Kidney (tissue), 14 donors: ENCODE measurements around the gene GAMT. TPM values are rescaled to one million over a fixed set of nuclear protein-coding genes. Genes with fewer than 3 reads are reported as not detected.

Experiments
- DNase-seq, 5 donors: peaks; one replicate each; pipeline ENCODE4 v3.0.0-alpha.2; 2013 to 2020
- FAIRE-seq: peaks from 2 replicates; lab custom pipeline; 2012; peaks lifted over from hg19 to GRCh38; lab: Jason Lieb, UNC
- H3K27ac ChIP-seq, 2 donors: one replicate each; pipeline ENCODE4 v1.7.0; 2013; ENCODE audit warnings: low read depth in 2 of 2, low read length in 2 of 2, inconsistent platforms in 1 of 2
- H3K27me3 ChIP-seq: one replicate; pipeline ENCODE4 v1.7.1; 2013; ENCODE audit warnings: low read length, inconsistent platforms; ENCODE audit not compliant: control insufficient read depth, insufficient read depth
- H3K36me3 ChIP-seq, 3 donors: one replicate each; pipeline versions ENCODE4 v1.7.0 to v1.7.1; 2013; ENCODE audit warnings: low read length in 3 of 3, control low read depth in 1 of 3, inconsistent platforms in 1 of 3; ENCODE audit not compliant: insufficient read depth in 3 of 3, control insufficient read depth in 2 of 3
- H3K4me1 ChIP-seq, 3 donors: one replicate each; pipeline versions ENCODE4 v1.7.0 to v1.7.1; 2013; ENCODE audit warnings: low read length in 3 of 3, inconsistent platforms in 1 of 3, low read depth in 1 of 3; ENCODE audit not compliant: control insufficient read depth in 2 of 3, insufficient read depth in 2 of 3
- H3K4me3 ChIP-seq, 3 donors: one replicate each; pipeline versions ENCODE4 v1.7.0 to v1.8.1; 2013; ENCODE audit warnings: low read length in 3 of 3, control low read depth in 1 of 3, inconsistent platforms in 1 of 3
- H3K9ac ChIP-seq, 3 donors: one replicate each; pipeline versions ENCODE4 v1.7.0 to v1.7.1; 2013; ENCODE audit warnings: low read length in 3 of 3, control low read depth in 1 of 3, inconsistent platforms in 1 of 3
- H3K9me3 ChIP-seq, 3 donors: one replicate each; pipeline versions ENCODE4 v1.7.0 to v1.7.1; 2013; ENCODE audit warnings: low read length in 3 of 3, control low read depth in 1 of 3, inconsistent platforms in 1 of 3; ENCODE audit not compliant: control insufficient read depth in 2 of 3, insufficient read depth in 1 of 3
- CTCF ChIP-seq: IDR thresholded peaks from 3 replicates; pipeline ENCODE4 v1.5.1; 2012; ENCODE audit warnings: mild to moderate bottlenecking, moderate library complexity, borderline replicate concordance; ENCODE audit not compliant: insufficient read depth; ENCODE audit errors: extremely low read depth
- intact Hi-C: fragments of 100-400 bp; cut with DNase I; formaldehyde crosslinking; loops from one replicate; pipeline ENCODE4 v1.11.1; 2022
- polyA plus RNA-seq: library from polyadenylated mRNA; stranded (reverse); fragments of 350-450 nt; fragmentation: Illumina TruSeq; extraction: RNeasy Lipid Tissue Mini Kit (QIAGEN cat#74804); gene quantifications from one replicate; pipeline ENCODE4 v1.2.3, GENCODE V29; 2014; ENCODE audit warnings: low read depth, low replicate concordance; ENCODE audit not compliant: insufficient read depth
- total RNA-seq: library from RNA; stranded (reverse); fragmentation: NEBNext Ultra II Directional; extraction: Animal tissue kit (Norgen Biotek cat#: 25700); gene quantifications from one replicate; pipeline ENCODE4 v1.2.1, GENCODE V29; 2021
- donor health status: control.
- donor health status: control.
- donor health status: control.
- donor health status: control.
- donor health status: control.
- donor health status: DM: yes; HTN: yes; CAD: no.
- donor health status: Normal renal cell carcinoma (clear cell type).

GAMT gene
- total and polyA plus RNA-seq, 2 donors from 2014 or later = 16.3 to 209 TPM

GRCh38 chr19:1373534-1374249 lies 27.6 kb downstream of the GAMT start:
- H3K4me1 ChIP-seq = peaks cover 0 to 8% (median 5%) of the 10 kb centered on the region in 3 donors
- no peaks in the 10 kb centered on the region for H3K9me3 ChIP-seq
- H3K27ac ChIP-seq = peak overlapping the region in 1 of 2 donors; percentile 53
- H3K9ac ChIP-seq = no peak overlapping the region
- no peak overlapping the region for H3K4me3 ChIP-seq
- intact Hi-C loops = no loop called here
- no peak for TF ChIP-seq CTCF
- no peak for FAIRE-seq
- peaks cover 0 to 16% (median 9%) of the 10 kb centered on the region in 3 donors for H3K36me3 ChIP-seq
- no peaks in the 10 kb centered on the region for H3K27me3 ChIP-seq
- no peak for DNase-seq

GRCh38 chr19:1373042-1373533 lies 28.3 kb downstream of the GAMT start:
- TF ChIP-seq CTCF = no peak
- H3K27me3 ChIP-seq = no peaks in the 10 kb centered on the region
- H3K4me1 ChIP-seq = peaks cover 0 to 8% (median 5%) of the 10 kb centered on the region in 3 donors
- H3K9me3 ChIP-seq = no peaks in the 10 kb centered on the region
- no peak for FAIRE-seq
- peak overlapping the region in 1 of 2 donors; percentile 53 for H3K27ac ChIP-seq
- H3K36me3 ChIP-seq = peaks cover 0 to 16% (median 9%) of the 10 kb centered on the region in 3 donors
- H3K9ac ChIP-seq = no peak overlapping the region
- DNase-seq = peak in 1 of 5 donors; percentile 70
- intact Hi-C loops = no loop called here
- H3K4me3 ChIP-seq = no peak overlapping the region

GRCh38 chr19:1370579-1371361 lies 30.6 kb downstream of the GAMT start:
- FAIRE-seq = no peak
- intact Hi-C loops = no loop called here

More at GRCh38 chr19:1370579-1371361, 30.6 kb downstream of the GAMT start:
- peaks cover 0 to 8% (median 5%) of the 10 kb centered on the region in 3 donors for H3K4me1 ChIP-seq
- no peaks in the 10 kb centered on the region for H3K27me3 ChIP-seq
- peak overlapping the region; percentile 1 to 79 for H3K27ac ChIP-seq
- no peaks in the 10 kb centered on the region for H3K9me3 ChIP-seq
- no peak overlapping the region for H3K9ac ChIP-seq
- H3K4me3 ChIP-seq = peak overlapping the region in 1 of 3 donors; percentile 28
- peaks cover 0 to 28% (median 12%) of the 10 kb centered on the region in 3 donors for H3K36me3 ChIP-seq
- TF ChIP-seq CTCF = no peak
- DNase-seq = peak; percentile 87 to 96 (median 88)
